Stimulated activated CD4-positive, alpha-beta T cell treated with anti-CD3 and anti-CD28 coated beads, TNF-alpha, amount 100 ng/mL, for 24 hours (primary cell): ENCODE data around the gene PRELP.
"Not testable (repeated sequence)": the region's sequence is repeated elsewhere in the genome, so short reads cannot be mapped to it uniquely, and the experiment has no call there.

Experiments used
- DNase-seq, 3 experiments: peaks; one replicate each; pipeline ENCODE4 v3.0.0-alpha.2; 2020; ENCODE audit warnings: low read depth in 3 of 3

Gene PRELP

GRCh38 chr1:203475012-203475981 lies at the start of gene PRELP:
Gene PRELP (plus strand): TSS chr1:203475806. CDS start chr1:203483185, 7,379 bp downstream.
- no peak for DNase-seq

DNA sequence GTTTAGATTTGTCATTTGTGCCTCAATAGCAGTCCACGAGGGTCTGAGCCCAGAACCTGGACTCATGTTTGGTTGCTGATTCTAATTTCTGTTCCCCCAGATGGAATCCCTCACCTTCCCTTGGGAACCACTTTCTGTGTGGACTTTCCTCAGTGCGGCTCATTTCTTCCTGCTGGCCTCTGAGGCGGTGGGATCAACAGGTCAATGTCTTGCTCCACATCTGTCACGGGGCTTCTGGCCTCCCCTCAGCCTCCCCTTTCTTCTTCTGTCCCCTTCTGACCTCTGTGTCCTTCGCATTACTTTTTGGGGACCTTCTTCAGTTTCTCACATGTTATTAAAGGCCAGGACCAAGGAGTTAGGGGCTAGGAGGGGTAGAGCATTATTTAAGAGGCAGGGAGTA lies 49.2 kb upstream of the PRELP start:
- DNase-seq: no peak

DNA sequence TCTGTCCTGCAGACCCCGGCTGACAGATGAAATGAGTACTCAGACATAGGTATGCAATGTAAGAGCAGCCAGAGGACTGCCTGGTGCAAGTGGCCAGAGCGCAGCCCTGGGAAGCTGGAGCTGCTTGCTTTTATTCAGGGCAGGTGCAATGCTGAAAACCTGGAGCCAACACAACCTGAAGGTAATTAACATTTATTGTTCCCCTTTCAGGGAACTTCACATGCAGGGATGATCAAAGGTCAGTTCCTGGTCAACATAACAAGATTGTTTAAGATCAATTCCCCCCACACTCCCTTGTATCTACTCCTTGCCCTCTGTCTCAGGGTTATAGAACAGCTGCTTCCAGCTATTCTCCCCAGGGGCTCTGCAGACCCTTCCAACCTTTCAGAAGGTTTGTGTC lies 48.7 kb upstream of the PRELP start:
- no peak for DNase-seq

GRCh38 chr1:203427451-203427850 lies 48.2 kb upstream of the PRELP start:
- DNase-seq: no peak

GRCh38 chr1:203428981-203429599 lies 46.5 kb upstream of the PRELP start:
- DNase-seq: no peak

DNA sequence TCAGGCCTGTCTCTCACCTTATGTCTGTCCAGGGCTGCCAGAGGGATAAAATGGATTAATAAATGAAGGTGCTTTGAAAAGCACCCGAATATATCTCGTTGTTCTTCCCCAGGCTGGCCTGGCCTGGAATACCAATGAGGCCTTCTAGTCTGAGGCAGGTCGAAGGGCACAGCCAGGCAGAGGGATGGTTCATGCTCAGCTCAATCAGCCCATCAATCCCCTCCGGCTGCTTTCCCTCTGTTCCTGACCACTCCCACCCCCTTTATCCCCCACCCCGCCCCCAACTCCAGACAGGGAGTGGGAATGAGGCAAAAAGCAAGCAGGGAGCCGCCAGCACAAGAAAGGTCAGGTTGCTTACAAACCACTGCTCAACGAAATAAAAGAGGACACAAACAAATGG lies 40.0 kb upstream of the PRELP start:
- no peak for DNase-seq

DNA sequence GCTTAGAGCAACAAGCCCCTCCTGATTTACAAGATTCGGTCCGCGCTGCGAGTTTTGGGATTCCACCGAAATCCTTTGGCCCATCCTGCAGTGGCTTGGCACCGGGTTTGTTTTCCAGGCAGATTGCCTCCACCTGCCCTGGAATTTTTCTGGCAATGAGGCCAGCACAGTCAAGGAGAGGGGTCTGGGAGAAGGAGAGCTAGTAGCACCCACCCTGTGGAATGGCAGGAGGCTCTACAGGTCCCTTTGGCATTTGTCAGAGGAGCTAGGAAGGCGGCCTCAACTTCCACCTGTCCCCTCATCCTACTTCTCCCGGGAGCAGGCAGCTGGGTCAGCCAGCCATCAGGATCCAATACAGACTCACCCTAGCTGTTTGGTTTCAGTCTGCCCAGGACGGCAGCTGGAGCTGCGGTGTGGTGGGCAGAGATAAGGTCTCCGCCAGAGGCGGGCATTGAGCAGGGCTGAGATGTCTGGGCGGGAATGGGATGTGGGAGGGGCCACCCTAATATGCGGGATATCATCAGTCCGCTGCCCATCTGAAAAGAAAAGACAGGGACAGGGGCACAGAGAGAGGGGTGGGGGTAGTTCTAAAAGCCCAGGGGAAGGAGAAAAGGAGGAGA lies 37.8 kb upstream of the PRELP start:
- no peak for DNase-seq

GRCh38 chr1:203439131-203439730 lies 36.4 kb upstream of the PRELP start:
- DNase-seq: no peak

GRCh38 chr1:203440771-203441170 lies 34.8 kb upstream of the PRELP start:
- no peak for DNase-seq

DNA sequence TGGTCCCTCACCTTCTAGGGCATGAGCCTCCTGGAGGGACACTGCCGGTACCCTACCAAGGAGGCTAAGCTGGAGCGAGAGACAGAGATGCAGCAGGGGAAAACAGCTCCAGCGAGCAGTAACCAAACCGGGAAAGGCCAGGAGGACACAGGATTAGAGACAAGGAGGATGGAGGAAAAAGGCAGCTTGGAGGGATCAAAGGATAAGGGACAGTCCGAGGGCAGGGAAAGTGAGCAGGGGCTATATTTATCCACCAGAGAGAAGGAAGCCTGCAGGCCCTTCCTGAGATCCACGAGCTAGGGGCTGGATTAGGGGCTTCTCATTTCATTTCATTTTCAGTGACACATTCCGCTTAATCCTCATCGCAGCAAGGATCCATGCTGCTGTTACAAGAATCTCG lies 33.8 kb upstream of the PRELP start:
- DNase-seq: no peak

GRCh38 chr1:203442821-203443220 lies 32.8 kb upstream of the PRELP start:
- no peak for DNase-seq

DNA sequence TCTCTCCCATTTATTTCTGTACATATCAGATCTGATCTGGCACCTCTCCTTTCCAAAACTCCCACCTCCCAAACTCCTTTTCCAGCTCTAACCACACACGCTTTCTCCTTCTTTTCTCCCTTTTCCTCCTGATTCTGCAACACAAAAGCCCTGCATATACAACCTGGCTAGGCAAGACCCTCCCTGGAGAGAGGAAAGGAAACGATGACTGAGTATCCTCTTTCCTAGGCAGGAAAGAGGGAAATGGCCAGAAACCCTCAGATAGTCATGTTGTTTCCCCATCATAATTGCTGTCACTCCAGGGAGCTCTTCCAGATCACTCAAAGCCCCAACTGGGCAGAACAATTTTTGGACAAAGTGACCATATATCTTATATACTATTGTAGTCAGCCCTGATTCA lies 32.3 kb upstream of the PRELP start:
- DNase-seq: no peak

- DNase-seq: no peak
Measured at GRCh38 chr1:203444171-203444576, 31.4 kb upstream of the PRELP start.

DNA sequence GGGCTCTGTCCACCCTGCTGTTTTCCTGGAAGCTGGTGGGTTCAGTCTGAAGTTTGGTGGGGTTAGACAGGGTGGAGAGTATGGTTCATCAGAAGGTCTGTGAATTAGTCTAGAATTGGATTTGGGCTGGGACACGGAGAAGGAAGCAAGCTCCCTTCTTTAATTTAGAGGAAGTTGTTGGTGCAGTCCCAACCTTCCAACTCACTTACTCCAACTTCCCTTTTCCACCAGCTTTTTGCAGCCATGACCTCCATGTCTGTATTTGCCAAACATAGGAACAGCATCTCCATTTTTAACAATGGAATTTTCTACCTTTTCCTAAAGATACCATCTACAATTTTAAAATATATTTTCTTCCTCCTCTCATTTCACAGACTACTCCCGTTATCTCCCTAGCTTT lies 28.5 kb upstream of the PRELP start:
- DNase-seq: no peak

GRCh38 chr1:203447598-203447997 lies 28.0 kb upstream of the PRELP start:
- not testable (repeated sequence) for DNase-seq

GRCh38 chr1:203448521-203449061 lies 27.0 kb upstream of the PRELP start:
- no peak for DNase-seq

GRCh38 chr1:203450001-203450400 lies 25.6 kb upstream of the PRELP start:
- no peak for DNase-seq

DNA sequence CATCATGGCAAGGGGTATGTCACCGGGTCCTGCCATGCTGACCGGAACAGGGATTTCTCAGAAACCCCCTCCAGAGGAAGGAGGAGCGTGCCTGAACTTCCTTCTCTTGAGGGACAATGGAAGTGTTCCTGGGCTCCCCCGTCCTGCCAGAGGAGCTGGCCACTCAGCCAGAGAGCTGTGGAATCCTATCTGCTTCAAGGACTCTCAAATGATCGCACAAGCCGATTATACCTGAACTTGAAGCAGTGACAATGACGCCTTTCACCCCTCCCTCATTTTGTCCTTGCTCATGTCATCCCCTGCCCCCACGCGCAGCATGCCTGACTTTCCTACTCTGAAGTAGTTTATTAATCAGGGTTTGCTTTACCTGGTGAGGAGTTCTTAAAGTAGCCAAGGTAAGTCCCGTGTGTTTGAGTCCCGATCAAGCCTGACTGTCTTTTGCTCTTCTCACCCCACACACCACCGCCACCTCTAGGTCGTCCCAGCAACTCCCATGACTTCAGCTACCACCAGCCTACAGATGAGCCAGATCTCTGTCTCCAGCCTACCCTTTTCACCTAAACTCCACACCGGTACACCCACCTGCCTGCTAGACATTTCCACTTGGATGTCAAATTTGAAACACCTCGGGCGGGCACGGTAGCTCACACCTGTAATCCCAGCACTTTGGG lies 25.0 kb upstream of the PRELP start:
- DNase-seq: no peak

GRCh38 chr1:203451836-203452784 lies 23.5 kb upstream of the PRELP start:
- no peak for DNase-seq

GRCh38 chr1:203453016-203453415 lies 22.6 kb upstream of the PRELP start:
- no peak for DNase-seq
